Activated CD4-positive, alpha-beta T cell treated with anti-CD3 and anti-CD28 coated beads, Interleukin-2, amount 50 U/mL, for 16 hours (primary cell): ENCODE data around the gene PCDHA8.
A peak's percentile ranks its signal among the peaks of the same experiment; 100 is the strongest.
"Not testable (repeated sequence)": the region's sequence is repeated elsewhere in the genome, so short reads cannot be mapped to it uniquely, and the experiment has no call there.

Experiments used
- DNase-seq: peaks from one replicate; pipeline ENCODE4 v3.0.0-alpha.2; 2020

PCDHA8 gene, protein sequence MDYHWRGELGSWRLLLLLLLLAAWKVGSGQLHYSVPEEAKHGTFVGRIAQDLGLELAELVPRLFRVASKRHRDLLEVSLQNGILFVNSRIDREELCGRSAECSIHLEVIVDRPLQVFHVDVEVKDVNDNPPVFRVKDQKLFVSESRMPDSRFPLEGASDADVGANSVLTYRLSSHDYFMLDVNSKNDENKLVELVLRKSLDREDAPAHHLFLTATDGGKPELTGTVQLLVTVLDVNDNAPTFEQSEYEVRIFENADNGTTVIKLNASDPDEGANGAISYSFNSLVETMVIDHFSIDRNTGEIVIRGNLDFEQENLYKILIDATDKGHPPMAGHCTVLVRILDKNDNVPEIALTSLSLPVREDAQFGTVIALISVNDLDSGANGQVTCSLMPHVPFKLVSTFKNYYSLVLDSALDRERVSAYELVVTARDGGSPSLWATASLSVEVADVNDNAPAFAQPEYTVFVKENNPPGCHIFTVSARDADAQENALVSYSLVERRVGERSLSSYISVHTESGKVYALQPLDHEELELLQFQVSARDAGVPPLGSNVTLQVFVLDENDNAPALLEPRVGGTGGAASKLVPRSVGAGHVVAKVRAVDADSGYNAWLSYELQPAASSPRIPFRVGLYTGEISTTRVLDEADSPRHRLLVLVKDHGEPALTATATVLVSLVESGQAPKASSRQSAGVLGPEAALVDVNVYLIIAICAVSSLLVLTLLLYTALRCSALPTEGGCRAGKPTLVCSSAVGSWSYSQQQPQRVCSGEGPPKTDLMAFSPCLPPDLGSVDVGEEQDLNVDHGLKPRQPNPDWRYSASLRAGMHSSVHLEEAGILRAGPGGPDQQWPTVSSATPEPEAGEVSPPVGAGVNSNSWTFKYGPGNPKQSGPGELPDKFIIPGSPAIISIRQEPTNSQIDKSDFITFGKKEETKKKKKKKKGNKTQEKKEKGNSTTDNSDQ

DNA sequence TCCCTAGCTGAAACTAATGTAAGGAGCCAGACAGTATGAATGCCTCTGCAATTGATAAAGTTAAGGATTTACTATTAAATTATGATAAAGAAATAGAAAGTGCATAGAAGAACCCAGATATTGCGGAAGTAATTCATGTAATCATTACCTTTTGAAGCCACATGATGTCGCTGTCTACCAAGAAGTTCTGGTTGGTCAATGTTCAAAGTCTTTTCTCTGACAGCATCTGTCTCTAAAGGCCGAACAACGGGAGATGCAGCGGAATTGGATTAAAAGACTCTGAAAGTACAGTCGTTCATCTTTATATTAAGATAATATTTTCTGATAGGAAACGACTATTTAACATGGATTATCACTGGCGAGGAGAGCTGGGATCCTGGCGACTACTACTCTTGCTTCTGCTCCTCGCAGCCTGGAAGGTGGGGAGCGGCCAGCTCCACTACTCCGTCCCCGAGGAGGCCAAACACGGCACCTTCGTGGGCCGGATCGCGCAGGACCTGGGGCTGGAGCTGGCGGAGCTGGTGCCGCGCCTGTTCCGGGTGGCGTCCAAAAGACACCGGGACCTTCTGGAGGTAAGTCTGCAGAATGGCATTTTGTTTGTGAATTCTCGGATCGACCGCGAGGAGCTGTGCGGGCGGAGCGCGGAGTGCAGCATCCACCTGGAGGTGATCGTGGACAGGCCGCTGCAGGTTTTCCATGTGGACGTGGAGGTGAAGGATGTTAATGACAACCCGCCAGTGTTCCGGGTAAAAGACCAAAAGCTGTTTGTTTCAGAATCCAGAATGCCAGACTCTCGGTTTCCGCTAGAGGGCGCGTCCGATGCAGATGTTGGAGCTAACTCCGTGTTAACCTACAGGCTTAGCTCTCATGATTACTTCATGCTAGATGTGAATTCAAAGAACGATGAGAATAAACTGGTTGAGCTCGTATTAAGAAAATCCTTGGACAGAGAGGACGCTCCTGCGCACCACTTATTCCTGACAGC, at the start of gene PCDHA8:
PCDHA8 (plus strand) TSS at position 210 of the 985 bp plus-strand sequence; CDS start at position 345, 135 bp downstream.
- peak; percentile 2 for DNase-seq

DNA sequence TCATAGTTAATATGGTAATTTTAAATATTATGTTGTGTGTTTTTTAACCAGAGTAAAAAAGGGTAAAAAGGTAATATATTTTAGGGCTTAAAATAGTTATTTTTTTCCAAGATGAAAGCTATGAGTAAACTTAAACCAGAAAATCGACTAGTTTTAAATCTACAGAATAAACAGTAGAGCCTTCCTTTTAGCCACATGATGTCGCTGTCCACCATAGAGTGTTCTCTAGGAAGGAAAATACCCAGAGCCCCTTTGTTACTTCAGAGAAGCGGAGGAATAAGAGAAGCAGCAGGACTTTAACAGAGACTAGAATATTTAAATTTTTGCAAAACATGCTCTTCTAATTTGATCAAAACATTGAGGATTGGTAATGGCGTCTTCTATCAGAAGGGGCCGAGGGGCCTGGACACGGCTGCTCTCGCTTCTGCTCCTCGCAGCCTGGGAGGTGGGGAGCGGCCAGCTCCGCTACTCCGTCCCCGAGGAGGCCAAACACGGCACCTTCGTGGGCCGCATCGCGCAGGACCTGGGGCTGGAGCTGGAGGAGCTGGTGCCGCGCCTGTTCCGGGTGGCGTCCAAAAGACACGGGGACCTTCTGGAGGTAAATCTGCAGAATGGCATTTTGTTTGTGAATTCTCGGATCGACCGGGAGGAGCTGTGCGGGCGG, 46.3 kb upstream of the PCDHA8 start, which contains the start of gene PCDHA2:
PCDHA2 (plus strand) TSS at position 258 of the 664 bp plus-strand sequence.
- DNase-seq: no peak

GRCh38 chr5:140795259-140795641, 45.7 kb upstream of the PCDHA8 start:
- no peak for DNase-seq

- not testable (repeated sequence) for DNase-seq
These were observed 44.8 kb upstream of the PCDHA8 start for GRCh38 chr5:140796072-140796717.

- no peak for DNase-seq
These were observed 44.3 kb upstream of the PCDHA8 start for GRCh38 chr5:140796718-140797095.

- no peak for DNase-seq
These were observed 40.0 kb upstream of the PCDHA8 start, which contains the start of gene PCDHA3 for GRCh38 chr5:140800816-140801493. Gene PCDHA3, plus strand, starts transcription at chr5:140801057.

DNA sequence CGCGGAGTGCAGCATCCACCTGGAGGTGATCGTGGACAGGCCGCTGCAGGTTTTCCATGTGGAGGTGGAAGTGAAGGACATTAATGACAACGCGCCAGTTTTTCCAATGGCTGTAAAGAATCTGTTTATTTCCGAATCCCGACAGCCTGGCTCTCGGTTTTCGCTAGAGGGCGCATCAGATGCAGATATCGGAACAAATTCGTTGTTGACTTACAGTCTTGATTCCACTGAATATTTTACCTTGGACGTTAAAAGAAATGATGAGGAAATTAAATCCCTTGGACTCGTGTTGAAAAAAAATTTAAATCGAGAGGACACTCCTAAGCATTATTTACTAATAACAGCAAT, 39.5 kb upstream of the PCDHA8 start:
- DNase-seq: no peak

- DNase-seq: not testable (repeated sequence)
These were observed 38.6 kb upstream of the PCDHA8 start for GRCh38 chr5:140802381-140802780.

DNA sequence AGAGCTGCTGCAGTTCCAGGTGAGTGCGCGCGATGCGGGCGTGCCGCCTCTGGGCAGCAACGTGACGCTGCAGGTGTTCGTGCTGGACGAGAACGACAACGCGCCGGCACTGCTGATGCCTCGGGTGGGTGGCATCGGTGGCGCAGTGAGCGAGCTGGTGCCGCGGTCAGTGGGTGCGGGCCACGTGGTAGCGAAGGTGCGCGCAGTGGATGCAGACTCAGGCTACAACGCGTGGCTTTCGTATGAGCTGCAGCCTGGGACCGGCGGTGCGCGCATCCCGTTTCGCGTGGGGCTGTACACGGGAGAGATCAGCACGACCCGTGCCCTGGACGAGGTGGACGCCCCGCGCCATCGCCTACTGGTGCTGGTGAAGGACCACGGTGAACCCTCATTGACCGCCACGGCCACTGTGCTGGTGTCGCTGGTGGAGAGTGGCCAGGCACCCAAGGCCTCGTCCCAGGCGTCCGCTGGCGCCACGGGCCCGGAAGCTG, 38.2 kb upstream of the PCDHA8 start:
- no peak for DNase-seq

GRCh38 chr5:140806834-140807775, 33.9 kb upstream of the PCDHA8 start, which contains the start of gene PCDHA4:
Gene PCDHA4, plus strand, starts transcription at chr5:140807068.
- DNase-seq: peak; percentile 22

DNA sequence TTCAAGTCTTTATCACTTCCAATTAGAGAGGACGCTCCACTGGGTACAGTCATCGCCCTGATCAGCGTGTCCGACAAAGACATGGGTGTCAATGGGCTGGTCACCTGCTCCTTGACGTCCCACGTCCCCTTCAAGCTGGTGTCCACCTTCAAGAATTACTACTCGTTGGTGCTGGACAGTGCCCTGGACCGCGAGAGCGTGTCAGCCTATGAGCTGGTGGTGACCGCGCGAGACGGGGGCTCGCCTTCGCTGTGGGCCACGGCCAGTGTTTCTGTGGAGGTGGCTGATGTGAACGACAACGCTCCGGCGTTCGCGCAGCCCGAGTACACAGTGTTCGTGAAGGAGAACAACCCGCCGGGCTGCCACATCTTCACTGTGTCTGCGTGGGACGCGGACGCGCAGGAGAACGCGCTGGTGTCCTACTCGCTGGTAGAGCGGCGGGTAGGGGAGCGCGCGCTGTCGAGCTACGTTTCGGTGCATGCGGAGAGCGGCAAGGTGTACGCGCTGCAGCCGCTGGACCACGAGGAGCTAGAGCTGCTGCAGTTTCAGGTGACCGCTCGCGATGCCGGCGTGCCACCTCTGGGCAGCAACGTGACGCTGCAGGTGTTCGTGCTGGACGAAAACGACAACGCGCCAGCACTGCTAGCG, 32.6 kb upstream of the PCDHA8 start:
- DNase-seq: not testable (repeated sequence)

DNA sequence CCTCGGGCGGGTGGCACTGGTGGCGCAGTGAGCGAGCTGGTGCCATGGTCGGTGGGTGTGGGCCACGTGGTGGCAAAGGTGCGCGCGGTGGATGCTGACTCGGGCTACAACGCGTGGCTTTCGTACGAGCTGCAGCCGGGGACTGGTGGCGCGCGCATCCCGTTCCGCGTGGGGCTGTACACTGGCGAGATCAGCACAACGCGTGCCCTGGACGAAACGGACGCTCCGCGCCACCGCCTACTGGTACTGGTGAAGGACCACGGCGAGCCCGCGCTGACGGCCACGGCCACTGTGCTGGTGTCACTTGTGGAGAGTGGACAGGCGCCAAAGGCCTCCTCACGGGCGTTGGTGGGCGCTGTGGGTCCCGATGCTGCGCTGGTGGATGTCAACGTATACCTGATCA, 32.1 kb upstream of the PCDHA8 start:
- DNase-seq: no peak

DNA sequence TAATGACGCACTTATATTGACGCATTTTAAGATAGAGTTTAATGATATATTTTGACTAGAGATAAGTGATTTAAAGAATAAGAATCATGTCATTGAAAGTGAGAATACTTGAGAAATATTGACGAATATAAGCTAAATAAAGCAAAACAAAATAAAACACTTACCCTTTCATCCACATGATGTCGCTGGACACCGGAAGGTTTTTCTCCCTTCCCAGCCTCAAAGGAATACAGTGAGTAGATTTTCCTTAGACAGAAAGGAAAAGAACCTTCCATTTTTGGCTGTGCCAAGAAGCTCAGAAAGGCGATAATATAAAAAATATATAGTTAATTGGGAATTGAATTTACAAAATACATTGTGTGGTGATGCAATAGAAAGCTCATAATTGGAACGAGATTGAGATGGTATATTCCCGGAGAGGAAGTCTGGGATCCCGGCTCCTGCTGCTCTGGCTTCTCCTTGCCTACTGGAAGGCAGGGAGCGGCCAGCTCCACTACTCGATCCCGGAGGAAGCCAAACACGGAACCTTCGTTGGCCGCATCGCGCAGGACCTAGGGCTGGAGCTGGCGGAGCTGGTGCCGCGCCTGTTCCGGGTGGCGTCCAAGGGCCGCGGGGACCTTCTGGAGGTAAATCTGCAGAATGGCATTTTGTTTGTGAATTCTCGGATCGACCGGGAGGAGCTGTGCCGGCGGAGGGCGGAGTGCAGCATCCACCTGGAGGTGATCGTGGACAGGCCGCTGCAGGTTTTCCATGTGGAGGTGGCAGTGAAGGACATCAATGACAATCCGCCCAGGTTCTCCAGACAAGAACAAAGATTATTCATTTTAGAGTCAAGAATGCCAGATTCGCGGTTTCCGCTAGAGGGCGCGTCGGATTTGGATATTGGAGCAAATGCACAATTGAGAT, 19.4 kb upstream of the PCDHA8 start, which contains the start of gene PCDHA5:
PCDHA5 (plus strand) TSS at position 239 of the 906 bp plus-strand sequence.
- peak; percentile 23 for DNase-seq

DNA sequence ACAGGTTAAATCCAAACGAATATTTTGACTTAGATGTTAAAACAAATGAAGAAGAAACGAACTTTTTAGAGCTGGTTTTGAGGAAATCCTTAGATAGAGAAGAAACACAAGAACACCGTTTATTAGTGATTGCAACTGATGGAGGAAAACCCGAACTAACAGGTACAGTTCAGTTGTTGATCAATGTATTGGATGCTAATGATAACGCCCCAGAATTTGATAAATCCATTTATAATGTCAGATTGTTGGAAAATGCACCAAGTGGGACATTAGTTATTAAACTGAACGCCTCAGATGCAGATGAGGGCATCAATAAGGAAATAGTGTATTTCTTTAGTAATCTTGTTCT, 18.7 kb upstream of the PCDHA8 start:
- DNase-seq: no peak

- not testable (repeated sequence) for DNase-seq
These were observed 18.0 kb upstream of the PCDHA8 start for GRCh38 chr5:140822969-140823368.

DNA sequence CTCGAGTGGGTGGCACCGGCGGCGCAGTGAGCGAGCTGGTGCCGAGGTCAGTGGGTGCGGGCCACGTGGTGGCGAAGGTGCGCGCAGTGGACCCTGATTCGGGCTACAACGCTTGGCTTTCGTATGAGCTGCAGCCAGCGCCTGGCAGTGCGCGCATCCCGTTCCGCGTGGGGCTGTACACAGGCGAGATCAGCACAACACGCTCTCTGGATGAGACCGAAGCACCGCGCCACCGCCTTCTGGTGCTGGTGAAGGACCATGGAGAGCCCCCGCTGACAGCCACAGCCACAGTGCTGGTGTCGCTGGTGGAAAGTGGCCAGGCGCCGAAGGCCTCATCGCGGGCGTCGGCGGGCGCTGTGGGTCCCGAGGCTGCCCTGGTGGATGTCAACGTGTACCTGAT, 17.5 kb upstream of the PCDHA8 start:
- DNase-seq: no peak

- DNase-seq: no peak
These were observed 13.2 kb upstream of the PCDHA8 start, which contains the start of gene PCDHA6 for GRCh38 chr5:140827704-140828361. Gene PCDHA6, plus strand, starts transcription at chr5:140827960. Its CDS starts 132 bp downstream, at chr5:140828092.
